Activated T-cell treated with anti-CD3 and anti-CD28 coated beads for 1 hour (primary cell): ENCODE data around the gene CTAGE6.
"Not testable (repeated sequence)": the region's sequence is repeated elsewhere in the genome, so short reads cannot be mapped to it uniquely, and the experiment has no call there.

ENCODE experiments used
- DNase-seq: peaks from one replicate; pipeline ENCODE4 v3.0.0-alpha.2; 2020; ENCODE audit warnings: low read depth

Gene CTAGE6, protein sequence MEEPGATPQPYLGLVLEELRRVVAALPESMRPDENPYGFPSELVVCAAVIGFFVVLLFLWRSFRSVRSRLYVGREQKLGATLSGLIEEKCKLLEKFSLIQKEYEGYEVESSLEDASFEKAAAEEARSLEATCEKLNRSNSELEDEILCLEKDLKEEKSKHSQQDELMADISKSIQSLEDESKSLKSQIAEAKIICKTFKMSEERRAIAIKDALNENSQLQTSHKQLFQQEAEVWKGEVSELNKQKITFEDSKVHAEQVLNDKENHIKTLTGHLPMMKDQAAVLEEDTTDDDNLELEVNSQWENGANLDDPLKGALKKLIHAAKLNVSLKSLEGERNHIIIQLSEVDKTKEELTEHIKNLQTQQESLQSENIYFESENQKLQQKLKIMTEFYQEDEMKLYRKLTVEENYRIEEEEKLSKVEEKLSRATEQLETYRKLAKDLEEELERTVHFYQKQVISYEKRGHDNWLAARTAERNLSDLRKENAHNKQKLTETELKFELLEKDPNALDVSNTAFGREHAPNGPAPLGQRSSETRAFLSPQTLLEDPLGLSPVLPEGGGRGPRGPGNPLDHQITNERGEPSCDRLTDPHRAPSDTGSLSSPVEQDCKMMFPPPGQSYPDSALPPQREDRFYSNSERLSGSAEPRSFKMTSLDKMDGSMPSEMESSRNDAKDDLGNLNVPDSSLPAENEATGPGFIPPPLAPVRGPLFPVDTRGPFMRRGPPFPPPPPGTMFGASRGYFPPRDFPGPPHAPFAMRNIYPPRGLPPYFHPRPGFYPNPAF

DNA sequence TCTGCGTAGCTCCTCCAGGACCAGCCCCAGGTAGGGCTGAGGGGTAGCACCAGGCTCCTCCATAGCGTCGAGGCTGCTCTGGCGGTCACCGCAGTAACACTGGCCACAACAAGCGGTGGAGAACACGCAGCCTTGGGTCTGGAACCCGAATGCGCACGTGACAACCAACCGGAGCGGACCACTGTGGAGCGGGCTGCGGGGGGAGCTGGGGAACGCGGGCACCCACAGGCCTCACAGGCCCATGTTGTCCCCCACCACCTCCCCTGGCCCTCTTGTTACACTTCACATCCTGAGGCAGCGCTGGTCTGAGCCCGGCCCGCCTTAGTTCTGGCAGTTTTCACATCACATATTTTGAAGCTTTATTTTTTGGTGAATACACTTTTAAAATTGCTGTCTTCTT is at the start of gene CTAGE6:
TSS of gene CTAGE6 (minus strand) at position 101 of the 400 bp plus-strand sequence. CDS start at position 63, 38 bp downstream.
- not testable (repeated sequence) for DNase-seq

DNA sequence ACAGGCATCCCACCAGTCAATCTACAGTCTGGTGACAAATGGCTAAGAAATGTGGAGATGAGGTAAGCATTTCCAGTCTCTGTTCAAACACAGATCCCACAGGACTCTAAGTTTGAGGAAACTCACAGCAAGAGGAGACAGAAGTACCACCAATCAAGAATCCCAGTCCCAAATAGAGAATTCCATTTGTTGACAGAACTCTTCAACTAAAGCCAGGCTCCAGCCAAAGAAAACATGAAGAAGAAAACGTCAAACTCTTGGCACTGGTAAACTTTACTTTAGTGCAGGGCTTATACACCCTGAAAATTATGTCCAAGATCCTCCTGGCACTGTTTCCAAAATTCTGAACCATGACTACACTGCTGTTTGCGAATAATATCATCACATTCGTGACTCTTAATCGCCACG is 49.2 kb upstream of the CTAGE6 start:
- DNase-seq = not testable (repeated sequence)

DNA sequence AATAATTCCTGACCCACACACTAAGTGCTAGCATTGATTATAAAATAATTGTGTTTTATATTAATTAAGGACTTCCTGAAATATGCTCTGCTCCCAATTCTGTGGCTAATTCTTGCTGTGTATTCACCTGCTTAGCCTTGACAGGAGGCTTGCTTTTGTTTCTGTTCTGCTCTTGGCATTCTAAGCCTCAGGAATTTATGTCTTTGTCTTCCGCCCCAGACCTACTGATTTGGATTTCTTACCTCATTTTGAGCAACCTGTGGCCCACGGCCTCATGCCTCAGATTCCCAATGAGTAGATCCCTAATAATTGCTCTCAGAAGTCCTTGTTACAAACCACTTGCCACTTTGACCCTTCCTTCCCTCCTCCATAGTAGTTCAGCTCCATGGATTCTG is 40.4 kb upstream of the CTAGE6 start:
- DNase-seq = not testable (repeated sequence)

DNA sequence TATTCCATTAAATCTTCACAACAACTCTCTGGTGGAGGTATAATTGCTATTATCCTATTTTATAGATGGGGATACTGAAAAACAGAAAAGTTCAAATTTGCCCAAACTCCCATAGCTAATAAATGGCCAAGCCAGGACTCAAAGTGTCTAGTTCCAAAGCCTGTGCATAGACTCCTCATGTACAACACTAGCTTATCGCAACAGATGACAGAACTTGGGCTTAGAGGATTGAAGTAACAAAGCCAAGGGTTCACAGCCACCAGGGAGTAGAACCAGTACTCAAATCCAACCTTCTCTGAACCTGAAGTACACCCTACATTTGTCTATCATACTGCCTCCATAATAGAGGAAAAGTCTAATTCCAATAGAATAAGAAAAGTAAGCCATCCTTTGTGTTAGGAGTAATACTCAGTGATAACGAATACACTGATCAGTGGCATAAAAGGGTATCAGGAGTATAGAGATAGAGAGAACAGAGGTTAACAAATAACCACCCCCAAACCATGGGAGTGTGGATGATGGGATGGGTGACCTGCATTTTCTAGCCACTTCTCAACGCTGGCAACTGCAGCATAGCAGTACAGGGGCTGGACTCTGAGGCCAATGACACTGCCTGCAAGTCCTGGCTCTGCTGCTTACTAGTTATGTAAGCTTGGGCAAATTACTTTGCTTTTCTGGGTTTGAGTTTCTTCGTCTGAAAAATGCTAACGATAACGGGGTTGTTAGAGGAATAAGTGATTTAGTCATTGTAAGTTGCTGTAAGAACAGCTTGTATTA is 39.8 kb upstream of the CTAGE6 start:
- DNase-seq = not testable (repeated sequence)

DNA sequence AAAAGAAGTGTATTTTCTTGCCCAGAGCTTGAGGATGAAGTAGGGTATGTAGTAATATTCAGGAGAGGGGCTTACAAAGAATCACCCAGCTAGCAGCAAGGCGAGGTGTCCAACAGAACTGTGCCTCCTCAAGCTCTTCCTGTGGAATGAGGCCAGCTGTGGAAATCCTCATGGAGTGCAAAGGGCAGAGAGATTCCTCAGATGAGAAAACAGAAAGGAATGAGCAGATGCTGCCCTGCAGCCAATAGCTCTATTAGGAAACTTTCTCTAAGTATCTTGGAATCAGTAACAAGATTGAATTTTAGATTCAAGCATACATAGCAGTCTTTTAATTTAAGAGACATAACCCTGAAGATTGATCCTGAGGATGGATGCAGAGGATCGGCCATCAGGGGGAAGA is 38.2 kb upstream of the CTAGE6 start:
- DNase-seq = not testable (repeated sequence)

DNA sequence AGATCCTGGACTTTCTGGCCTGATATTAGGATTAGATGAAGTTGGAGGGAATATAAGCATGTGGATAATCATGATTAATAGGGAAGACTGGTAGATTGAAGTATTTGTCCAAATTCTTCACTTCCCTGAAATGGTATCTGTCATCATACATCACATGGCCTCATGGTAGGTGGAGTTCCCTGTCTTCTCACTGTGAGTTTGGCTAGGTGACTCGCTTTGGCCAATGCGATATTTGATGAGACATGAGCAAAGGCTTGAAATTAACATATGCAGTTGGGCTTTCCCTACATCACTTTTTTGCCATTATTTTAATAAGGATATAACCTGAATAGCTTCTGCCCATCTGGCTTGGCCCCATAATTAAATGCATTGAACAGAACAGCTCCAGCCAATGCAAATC is 35.1 kb upstream of the CTAGE6 start:
- not testable (repeated sequence) for DNase-seq

DNA sequence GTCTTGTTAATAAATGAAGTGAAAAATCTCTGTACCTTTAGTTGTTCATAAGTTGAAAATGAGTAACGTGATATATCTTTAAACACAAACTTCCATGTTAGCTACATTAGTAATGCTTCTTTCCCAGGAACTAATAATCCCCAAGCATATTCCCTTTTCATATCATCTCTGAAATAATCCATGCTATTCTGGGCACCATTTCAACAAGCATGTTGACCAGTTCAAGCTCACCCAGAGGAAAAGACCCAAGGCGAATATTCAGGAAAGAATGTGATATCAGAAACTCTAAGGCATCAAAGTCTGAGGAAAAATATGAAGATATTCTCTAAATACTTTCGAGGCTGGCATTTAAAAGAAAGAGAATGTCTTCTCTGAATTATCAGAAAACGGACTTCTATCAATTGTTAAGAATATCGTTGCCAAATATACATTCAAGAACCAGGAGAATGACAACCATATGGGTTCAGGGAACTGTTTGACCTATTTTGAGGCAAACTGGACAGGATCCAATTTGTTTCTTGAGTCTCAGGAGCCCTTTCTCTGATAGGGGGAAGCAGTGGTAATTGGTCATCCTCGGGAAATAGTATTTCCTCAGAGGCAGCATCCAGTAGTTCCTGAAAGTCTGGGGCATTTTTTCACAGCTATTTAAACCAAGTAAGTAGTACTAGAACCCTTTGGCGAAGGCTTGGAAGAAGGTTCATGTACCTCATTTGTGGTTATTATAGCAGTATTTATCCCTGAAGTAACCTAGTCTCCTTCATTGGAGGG is 28.1 kb upstream of the CTAGE6 start:
- DNase-seq = not testable (repeated sequence)

DNA sequence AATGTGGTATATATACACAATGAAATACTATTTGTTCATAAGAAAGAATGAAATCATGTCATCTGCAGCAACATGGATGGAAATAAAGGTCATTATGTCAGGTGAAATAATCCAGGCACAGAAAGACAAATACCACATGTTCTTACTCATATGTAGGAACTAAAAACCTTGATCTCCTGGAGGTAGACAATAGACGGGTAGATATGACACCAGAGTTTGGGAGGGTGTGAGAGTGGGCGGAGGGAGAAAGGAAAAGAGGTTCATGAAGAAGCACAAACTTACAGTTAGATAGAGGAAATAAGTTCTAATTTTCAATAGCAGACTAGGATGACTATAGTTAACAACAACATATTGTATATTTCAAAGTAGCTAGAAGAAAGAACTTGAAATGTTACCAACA is 22.1 kb upstream of the CTAGE6 start:
- DNase-seq = not testable (repeated sequence)

DNA sequence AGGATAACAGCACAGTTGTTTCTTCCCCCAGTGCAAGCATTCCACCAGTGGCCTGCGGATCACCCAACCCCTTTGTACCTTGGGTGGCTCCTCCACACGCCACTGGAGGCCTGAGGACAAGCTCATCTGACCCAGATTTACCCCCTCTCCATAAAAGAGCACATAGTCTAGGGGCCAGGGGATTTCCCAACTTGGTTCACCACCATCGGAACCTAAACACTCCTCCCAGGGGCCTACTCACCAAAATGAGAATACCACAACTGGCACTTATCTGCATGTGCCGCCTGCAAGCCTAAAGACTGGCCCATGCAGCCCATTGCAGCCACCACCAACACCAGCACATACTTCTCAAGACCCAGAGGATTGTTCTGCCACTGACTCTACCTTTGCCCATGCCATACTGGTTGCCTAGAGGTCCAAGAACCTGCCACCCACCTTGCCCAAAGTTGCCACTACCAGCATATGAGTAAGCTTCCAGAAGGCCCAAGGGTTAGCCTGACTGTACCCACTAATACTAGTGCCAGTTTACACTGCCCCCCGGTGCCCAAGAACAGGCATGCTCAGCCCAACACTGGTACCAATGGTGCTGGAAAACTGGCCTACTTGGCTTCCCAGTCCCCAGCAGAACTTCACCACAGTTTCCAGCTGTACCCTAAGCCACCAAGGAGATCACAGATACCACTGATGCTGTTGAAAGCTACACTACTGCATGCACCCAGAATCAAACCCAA is 15.4 kb upstream of the CTAGE6 start:
- DNase-seq = not testable (repeated sequence)

DNA sequence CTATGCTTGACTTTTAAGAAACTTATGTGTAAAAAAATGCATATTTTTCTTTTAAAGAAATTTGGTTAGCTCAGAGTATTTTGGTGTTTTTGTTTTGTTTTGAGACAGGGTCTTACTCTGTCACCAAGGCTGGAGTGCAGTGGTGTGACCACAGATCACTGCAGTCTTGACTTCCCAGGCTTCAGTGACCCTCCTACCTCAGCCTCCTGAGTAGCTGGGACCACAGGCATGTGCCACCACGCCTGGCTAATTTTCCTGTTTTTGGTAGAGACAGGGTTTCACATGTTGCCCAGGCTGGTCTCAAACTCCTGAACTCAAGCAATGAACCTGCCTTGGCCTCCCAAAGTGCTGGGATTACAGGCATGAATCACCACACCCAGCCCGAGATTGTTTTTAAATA is 10.0 kb upstream of the CTAGE6 start:
- DNase-seq = not testable (repeated sequence)

DNA sequence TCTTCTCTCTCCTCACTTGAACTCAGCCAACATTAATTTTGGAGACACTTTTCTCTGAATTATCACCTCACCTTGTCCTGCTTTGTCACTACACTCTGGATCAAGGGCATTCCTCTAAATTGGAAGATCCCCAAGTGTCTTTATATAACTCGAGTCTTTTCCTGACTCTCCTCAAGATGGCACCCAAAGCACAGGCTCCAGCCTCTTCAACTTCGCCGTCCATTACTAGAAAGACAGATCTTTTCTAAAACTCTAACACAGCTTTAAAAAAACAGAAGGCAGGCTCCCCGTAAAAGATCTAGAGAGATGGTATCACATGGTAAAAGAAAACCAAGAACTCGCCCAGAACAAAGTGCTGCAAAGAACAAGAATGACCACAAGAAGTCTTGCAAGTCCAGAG is 8.2 kb upstream of the CTAGE6 start:
- DNase-seq = not testable (repeated sequence)

DNA sequence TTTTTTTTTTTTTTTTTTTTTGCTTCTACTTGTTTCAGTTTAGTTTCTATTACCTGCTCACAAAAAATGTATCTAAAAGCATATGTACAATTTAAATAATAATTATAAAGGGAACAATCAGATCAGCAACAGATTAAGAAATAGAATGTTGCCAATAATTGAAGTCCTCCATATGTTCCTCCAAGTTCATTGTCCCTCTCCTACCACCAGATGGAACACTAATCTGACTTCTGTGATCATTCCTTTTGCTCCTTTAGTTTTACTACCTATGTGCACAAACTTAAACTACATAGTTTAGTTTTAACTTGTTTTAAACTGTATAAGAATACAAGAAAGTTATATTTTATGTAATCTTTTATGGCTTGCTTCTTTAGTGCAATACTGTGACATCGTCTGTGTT is 5.6 kb upstream of the CTAGE6 start:
- not testable (repeated sequence) for DNase-seq

DNA sequence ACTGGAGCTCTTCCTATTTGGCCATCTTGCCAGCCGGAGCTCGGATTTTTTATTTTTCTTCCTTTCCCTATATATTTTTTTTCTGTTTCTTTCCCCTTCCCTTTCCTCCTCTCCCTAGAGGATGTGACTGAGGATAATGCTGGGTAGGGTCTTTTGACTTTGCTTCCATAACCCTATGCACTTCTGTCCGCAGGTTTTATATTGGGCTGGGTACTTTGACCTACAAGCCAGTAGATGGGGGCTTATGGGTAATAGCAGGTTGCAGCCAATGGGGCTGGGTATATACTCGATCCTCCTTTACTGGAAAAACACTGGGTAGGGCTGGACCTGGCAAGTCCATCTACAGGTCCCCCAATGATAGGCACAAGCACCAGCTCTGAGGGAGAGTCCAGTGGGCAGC is 12.2 kb downstream of the CTAGE6 start:
- DNase-seq = not testable (repeated sequence)

DNA sequence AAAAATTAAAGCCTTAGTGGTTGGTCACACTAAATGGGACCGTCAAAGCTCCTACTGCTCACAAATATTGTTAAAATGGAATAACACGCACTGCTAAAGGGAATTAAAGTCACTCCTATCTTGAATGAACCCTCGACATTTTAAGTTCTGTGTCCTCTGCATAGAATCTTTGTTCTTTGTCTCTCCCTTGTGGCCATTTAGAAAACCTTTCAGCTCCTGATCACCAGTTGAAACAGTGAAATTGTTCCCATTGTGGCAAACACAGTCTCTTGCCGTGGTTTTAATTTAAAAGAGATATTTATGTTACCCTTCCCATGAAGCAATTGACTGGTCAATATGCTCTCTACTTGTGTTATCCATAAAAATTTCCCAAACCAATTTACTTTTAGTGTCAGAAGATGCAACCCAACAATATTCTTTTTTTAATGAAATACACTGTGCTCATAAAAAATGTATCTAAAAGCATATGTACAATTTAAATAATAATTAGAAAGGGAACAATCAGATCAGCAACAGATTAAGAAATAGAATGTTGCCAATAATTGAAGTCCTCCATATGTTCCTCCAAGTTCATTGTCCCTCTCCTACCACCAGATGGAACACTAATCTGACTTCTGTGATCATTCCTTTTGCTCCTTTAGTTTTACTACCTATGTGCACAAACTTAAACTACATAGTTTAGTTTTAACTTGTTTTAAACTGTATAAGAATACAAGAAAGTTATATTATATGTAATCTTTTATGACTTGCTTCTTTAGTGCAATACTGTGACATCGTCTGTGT is 20.3 kb downstream of the CTAGE6 start:
- not testable (repeated sequence) for DNase-seq

DNA sequence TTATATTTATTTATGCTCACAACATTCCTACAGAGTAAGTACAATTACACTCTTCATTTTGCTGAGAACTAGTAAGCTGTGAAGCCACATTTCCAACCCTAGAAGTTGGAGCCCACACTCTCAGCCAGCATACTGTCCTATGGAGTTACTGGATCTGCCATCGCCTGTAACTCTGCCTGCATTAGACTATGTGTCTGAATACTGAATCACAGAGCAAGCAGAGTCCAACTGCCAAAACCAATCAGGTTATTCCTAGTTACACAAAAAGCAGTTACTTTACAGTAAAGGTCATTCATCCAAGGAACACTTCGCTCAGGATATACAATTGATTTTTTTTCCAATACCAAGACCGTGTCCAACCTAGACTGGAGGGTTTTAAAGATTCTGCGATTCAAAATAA is 21.5 kb downstream of the CTAGE6 start:
- no peak for DNase-seq

DNA sequence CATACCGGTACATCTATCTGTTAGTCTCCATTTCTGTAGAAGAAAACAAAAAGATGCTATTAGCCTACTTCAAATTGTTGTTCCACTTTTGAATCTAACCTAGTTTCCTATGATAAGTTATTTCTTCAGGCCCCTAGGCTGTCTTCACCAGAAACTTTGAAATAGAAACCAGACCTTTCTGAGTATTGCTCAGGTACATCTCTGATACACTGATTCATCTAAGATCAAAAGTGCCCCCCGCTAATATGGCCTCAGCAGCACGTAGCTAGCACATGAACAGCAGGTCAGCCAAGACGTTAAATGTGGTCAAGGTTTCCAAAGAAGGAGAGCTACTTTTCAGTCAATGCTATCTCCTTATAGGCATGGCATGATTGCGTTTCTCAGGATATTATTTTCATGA is 23.6 kb downstream of the CTAGE6 start:
- DNase-seq = no peak

DNA sequence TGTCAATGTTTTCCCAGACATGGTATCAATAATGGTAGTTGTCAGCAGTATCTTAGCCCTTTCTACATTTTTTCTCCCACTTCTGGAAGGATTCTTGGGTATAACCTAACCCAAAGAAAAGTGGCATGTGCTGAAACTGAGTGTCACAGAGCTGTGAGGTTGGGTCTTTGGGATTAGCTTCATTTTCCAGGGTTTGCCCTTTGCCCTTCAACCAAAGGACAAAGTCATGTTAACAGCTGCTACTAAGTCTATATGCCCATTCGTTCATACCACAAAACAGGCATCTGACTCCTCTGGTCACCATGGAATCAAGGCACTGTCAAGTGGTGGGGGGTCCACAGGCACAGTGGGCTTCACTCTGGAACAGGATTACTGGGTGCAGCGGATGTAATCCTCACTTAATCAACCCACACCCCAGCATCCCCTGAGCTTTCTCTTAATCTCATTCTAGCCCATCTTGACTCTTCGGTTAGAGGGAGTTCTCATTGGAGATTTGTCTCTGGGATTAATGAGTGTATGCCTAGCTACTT is 29.1 kb downstream of the CTAGE6 start:
- DNase-seq = no peak

DNA sequence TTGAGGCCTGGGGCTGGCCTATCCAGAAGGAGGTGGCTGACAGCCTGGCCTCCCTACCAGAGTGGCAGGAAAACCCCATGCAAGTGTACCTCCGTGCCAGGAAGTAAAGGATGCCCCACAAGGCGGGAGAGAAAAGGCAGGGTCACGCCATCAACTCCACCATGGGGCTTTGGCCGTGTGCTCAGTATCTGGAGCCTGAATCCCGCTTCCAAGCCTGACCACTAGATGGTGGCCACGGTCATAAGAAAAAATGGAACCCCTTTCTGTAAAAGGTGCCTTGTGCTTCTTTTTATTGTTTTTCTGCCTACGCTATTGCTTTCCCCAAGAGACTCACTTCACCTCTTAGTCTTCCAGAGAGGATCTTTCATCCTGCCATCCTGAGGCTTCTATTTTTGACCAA is 29.9 kb downstream of the CTAGE6 start:
- DNase-seq = not testable (repeated sequence)

DNA sequence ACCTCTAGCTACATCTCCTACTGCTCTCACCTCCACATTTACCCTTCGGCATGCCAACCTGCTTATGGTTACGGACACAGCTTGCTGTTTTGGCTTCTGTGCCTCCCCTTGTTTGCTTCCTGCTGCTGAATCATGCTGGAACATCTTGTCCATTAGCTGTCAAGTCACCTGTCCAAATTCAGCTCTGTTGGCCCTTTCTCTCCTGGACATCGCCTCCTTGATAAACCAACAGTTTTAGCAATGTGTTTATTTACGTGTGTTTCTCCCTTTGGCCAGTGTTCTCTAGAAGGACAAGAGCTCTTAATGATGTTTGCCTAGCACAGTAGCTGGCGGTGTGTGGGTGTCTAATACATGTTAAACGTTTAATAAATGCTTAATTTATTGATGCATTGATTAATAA is 31.4 kb downstream of the CTAGE6 start:
- not testable (repeated sequence) for DNase-seq

DNA sequence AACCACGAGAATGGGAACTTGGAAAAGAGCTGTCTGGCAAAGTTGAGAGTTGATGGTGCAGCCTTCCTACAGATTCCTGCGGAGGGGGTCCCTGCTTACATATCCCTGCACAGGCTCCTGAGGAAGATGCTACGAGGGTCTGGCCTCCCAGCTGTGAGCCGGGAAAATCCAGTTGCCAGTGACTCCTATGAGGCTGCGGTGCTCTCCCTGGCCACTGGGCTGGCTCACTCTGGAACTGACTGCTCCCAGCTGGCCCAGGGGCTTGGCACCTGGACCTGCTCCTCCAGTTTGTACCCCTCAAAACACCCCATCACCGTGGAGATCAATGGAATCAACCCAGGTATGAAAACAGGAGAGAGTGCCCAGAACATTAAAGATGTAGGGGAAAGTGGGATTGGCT is 37.2 kb downstream of the CTAGE6 start:
- not testable (repeated sequence) for DNase-seq
